ENCODE data around the gene ADSS2.

- TF ChIP-seq ESRRA (CRISPR knock-in tag; IDR thresholded peaks at IDR 0.05; ENCODE audit: borderline replicate concordance) = no peak
- no peak for TF ChIP-seq HMGXB4 (CRISPR knock-in tag; IDR thresholded peaks at IDR 0.05)
- no peak for TF ChIP-seq CTCF (IDR thresholded peaks at IDR 0.05)
- TF ChIP-seq ATF6 (CRISPR knock-in tag; IDR thresholded peaks at IDR 0.05) = no peak
- TF ChIP-seq NR2C2 (CRISPR knock-in tag; IDR thresholded peaks at IDR 0.05) = no peak
- TF ChIP-seq NR3C1 (CRISPR knock-in tag; conservative IDR thresholded peaks at IDR 0.05; ENCODE audit: low read depth) = no peak
- TF ChIP-seq TEAD1 (CRISPR knock-in tag; IDR thresholded peaks at IDR 0.05) = no peak
- TF ChIP-seq ZNF281 (CRISPR knock-in tag; IDR thresholded peaks at IDR 0.05) = no peak
- no peak for TF ChIP-seq ELF4 (CRISPR knock-in tag; IDR thresholded peaks at IDR 0.05; ENCODE audit: low read depth)
- no peak for TF ChIP-seq MLX (CRISPR knock-in tag; IDR thresholded peaks at IDR 0.05)
- no peak for TF ChIP-seq TEAD4 (CRISPR knock-in tag; IDR thresholded peaks at IDR 0.05)
These were observed 20.5 kb downstream of the ADSS2 start for GRCh38 chr1:244431166-244431565.
